BLaER1 treated with 17β-estradiol and CSF1 and Interleukin-3, amounts not matched to agents 10 nM and 100 nM (cell line): Measurements from ENCODE around the gene QSOX1.

Experiments used
- H3K27ac ChIP-seq, 11 experiments: shearing (Covaris generic); formaldehyde crosslinking; 2 replicates each; pipeline ENCODE4 v1.8.1; 2022
- H3K27me3 ChIP-seq, 11 experiments: shearing (Covaris generic); formaldehyde crosslinking; 2 replicates each; pipeline ENCODE4 v1.8.1; 2022
- H3K36me3 ChIP-seq, 11 experiments: shearing (Covaris generic); formaldehyde crosslinking; 2 replicates each; pipeline ENCODE4 v1.8.1; 2022
- H3K4me1 ChIP-seq, 10 experiments: shearing (Covaris generic); formaldehyde crosslinking; 2 replicates each; pipeline ENCODE4 v1.8.1; 2022
- H3K4me2 ChIP-seq, 11 experiments: shearing (Covaris generic); formaldehyde crosslinking; 2 replicates each; pipeline ENCODE4 v1.8.1; 2022
- H3K4me3 ChIP-seq, 10 experiments: shearing (Covaris generic); formaldehyde crosslinking; 2 replicates each; pipeline ENCODE4 v1.8.1; 2022
- H3K9ac ChIP-seq, 11 experiments: shearing (Covaris generic); formaldehyde crosslinking; 2 replicates each; pipeline ENCODE4 v1.8.1; 2022
- H3K9me3 ChIP-seq, 11 experiments: shearing (Covaris generic); formaldehyde crosslinking; replicated peaks in 1 of 11; 2 replicates each; pipeline ENCODE4 v1.8.1; 2022
- H4K20me1 ChIP-seq, 11 experiments: shearing (Covaris generic); formaldehyde crosslinking; 2 replicates each; pipeline ENCODE4 v1.8.1; 2022
- Cebpa-rat ChIP-seq, 11 experiments: shearing (Covaris generic); IDR thresholded peaks; 2 replicates each; pipeline ENCODE4 v1.8.1; 2022

QSOX1 gene

GRCh38 chr1:180171691-180172090 lies 17.0 kb downstream of the QSOX1 start:
- H3K27me3 ChIP-seq: no peaks in the 10 kb centered on the region
- H3K4me1 ChIP-seq: peaks cover 0 to 13% (median 4%) of the 10 kb centered on the region in 10 experiments; a peak in 8 of 20 replicates
- peaks cover 19 to 79% (median 39%) of the 10 kb centered on the region in 11 experiments; a peak in 21 of 22 replicates for H3K36me3 ChIP-seq
- no peak overlapping the region for H3K4me3 ChIP-seq
- H4K20me1 ChIP-seq: peaks cover 0 to 71% (median 13%) of the 10 kb centered on the region in 11 experiments; a peak in 14 of 22 replicates
- TF ChIP-seq Cebpa-rat (IDR thresholded peaks at IDR 0.05): no peak
- H3K9me3 ChIP-seq: no peaks in the 10 kb centered on the region
- no peak overlapping the region for H3K9ac ChIP-seq
- H3K4me2 ChIP-seq: no peak overlapping the region
- H3K27ac ChIP-seq: no peak overlapping the region

GRCh38 chr1:180173451-180173850 lies 18.8 kb downstream of the QSOX1 start:
- Histone ChIP-seq H3K4me3 (no peak overlapping the region), H3K9ac (no peak overlapping the region), H3K36me3 (peaks cover 2 to 64% (median 23%) of the 10 kb centered on the region in 11 experiments; a peak in 18 of 22 replicates), H3K4me2 (peak overlapping the region in 1 of 11 experiments; percentile 7; a peak in 1 of 22 replicates), H3K4me1 (peaks cover 0 to 30% (median 21%) of the 10 kb centered on the region in 10 experiments; a peak in 15 of 20 replicates), H3K27ac (no peak overlapping the region), H4K20me1 (peaks cover 0 to 65% (median 9%) of the 10 kb centered on the region in 11 experiments; a peak in 13 of 22 replicates), H3K9me3 (no peaks in the 10 kb centered on the region), H3K27me3 (no peaks in the 10 kb centered on the region)
- TF ChIP-seq Cebpa-rat (IDR thresholded peaks at IDR 0.05): no peak

- no peak overlapping the region for H3K4me3 ChIP-seq
- TF ChIP-seq Cebpa-rat (IDR thresholded peaks at IDR 0.05): no peak
- H3K4me1 ChIP-seq: peaks cover 0 to 35% (median 24%) of the 10 kb centered on the region in 10 experiments; a peak in 15 of 20 replicates
Observed at GRCh38 chr1:180173952-180174351, 19.3 kb downstream of the QSOX1 start.

GRCh38 chr1:180175291-180175690 lies 20.6 kb downstream of the QSOX1 start:
- Histone ChIP-seq H3K9ac (no peak overlapping the region), H4K20me1 (peaks cover 0 to 54% (median 7%) of the 10 kb centered on the region in 11 experiments; a peak in 12 of 22 replicates), H3K9me3 (no peaks in the 10 kb centered on the region), H3K27ac (no peak overlapping the region), H3K4me3 (no peak overlapping the region), H3K27me3 (no peaks in the 10 kb centered on the region), H3K36me3 (peaks cover 0 to 59% (median 16%) of the 10 kb centered on the region in 11 experiments; a peak in 15 of 22 replicates), H3K4me1 (peaks cover 0 to 39% (median 24%) of the 10 kb centered on the region in 10 experiments; a peak in 15 of 20 replicates), H3K4me2 (no peak overlapping the region)
- no peak for TF ChIP-seq Cebpa-rat (IDR thresholded peaks at IDR 0.05)

More at GRCh38 chr1:180173952-180174351, 19.3 kb downstream of the QSOX1 start:
- no peak overlapping the region for H3K27ac ChIP-seq
- no peaks in the 10 kb centered on the region for H3K9me3 ChIP-seq
- H3K4me2 ChIP-seq: peak overlapping the region in 2 of 11 experiments; percentile 7 to 10; a peak in 2 of 22 replicates
- H3K9ac ChIP-seq: no peak overlapping the region
- peaks cover 0 to 59% (median 19%) of the 10 kb centered on the region in 11 experiments; a peak in 16 of 22 replicates for H3K36me3 ChIP-seq
- H4K20me1 ChIP-seq: peaks cover 0 to 63% (median 12%) of the 10 kb centered on the region in 11 experiments; a peak in 13 of 22 replicates
- H3K27me3 ChIP-seq: no peaks in the 10 kb centered on the region

- Histone ChIP-seq H4K20me1 (peaks cover 0 to 54% (median 7%) of the 10 kb centered on the region in 11 experiments; a peak in 12 of 22 replicates), H3K4me1 (peaks cover 0 to 39% (median 24%) of the 10 kb centered on the region in 10 experiments; a peak in 15 of 20 replicates), H3K36me3 (peaks cover under 1 to 60% (median 16%) of the 10 kb centered on the region in 11 experiments; a peak in 14 of 22 replicates), H3K27me3 (no peaks in the 10 kb centered on the region), H3K4me2 (no peak overlapping the region), H3K9ac (no peak overlapping the region), H3K27ac (no peak overlapping the region), H3K9me3 (no peaks in the 10 kb centered on the region), H3K4me3 (no peak overlapping the region)
- no peak for TF ChIP-seq Cebpa-rat (IDR thresholded peaks at IDR 0.05)
Observed at GRCh38 chr1:180175806-180176205, 21.1 kb downstream of the QSOX1 start.

GRCh38 chr1:180176965-180177364 lies 22.3 kb downstream of the QSOX1 start:
- H3K27ac ChIP-seq: no peak overlapping the region
- peaks cover 0 to 50% (median 7%) of the 10 kb centered on the region in 11 experiments; a peak in 12 of 22 replicates for H4K20me1 ChIP-seq
- peaks cover 2 to 67% (median 20%) of the 10 kb centered on the region in 11 experiments; a peak in 16 of 22 replicates for H3K36me3 ChIP-seq
- H3K4me3 ChIP-seq: no peak overlapping the region
- H3K4me2 ChIP-seq: peak overlapping the region in 4 of 11 experiments; percentile 60 to 91 (median 68); a peak in 7 of 22 replicates
- H3K9ac ChIP-seq: no peak overlapping the region
- no peaks in the 10 kb centered on the region for H3K9me3 ChIP-seq
- peaks cover 0 to 45% (median 25%) of the 10 kb centered on the region in 10 experiments; a peak in 15 of 20 replicates for H3K4me1 ChIP-seq
- H3K27me3 ChIP-seq: no peaks in the 10 kb centered on the region
- TF ChIP-seq Cebpa-rat (IDR thresholded peaks at IDR 0.05): no peak

GRCh38 chr1:180177931-180178330 lies 23.3 kb downstream of the QSOX1 start:
- Histone ChIP-seq H3K9me3 (no peaks in the 10 kb centered on the region), H3K36me3 (peaks cover 6 to 76% (median 30%) of the 10 kb centered on the region in 11 experiments; a peak in 17 of 22 replicates), H3K4me2 (peak overlapping the region in 8 of 11 experiments; percentile 36 to 91 (median 66); a peak in 16 of 22 replicates), H3K4me3 (no peak overlapping the region), H3K27me3 (no peaks in the 10 kb centered on the region), H4K20me1 (peaks cover 0 to 46% (median 7%) of the 10 kb centered on the region in 11 experiments; a peak in 12 of 22 replicates), H3K27ac (no peak overlapping the region), H3K4me1 (peaks cover 0 to 45% (median 25%) of the 10 kb centered on the region in 10 experiments; a peak in 15 of 20 replicates), H3K9ac (peak overlapping the region in 4 of 11 experiments; percentile 1 to 46 (median 18); a peak in 3 of 22 replicates)
- TF ChIP-seq Cebpa-rat (IDR thresholded peaks at IDR 0.05): no peak

GRCh38 chr1:180178511-180179161 lies 24.0 kb downstream of the QSOX1 start:
- H4K20me1 ChIP-seq: peaks cover 0 to 46% (median 7%) of the 10 kb centered on the region in 11 experiments; a peak in 12 of 22 replicates
- H3K4me2 ChIP-seq: peak overlapping the region in 5 of 11 experiments; percentile 60 to 91 (median 69); a peak in 8 of 22 replicates
- no peak for TF ChIP-seq Cebpa-rat (IDR thresholded peaks at IDR 0.05)
- H3K9ac ChIP-seq: no peak overlapping the region; a peak in 1 of 22 replicates
- peaks cover 6 to 80% (median 37%) of the 10 kb centered on the region in 11 experiments; a peak in 17 of 22 replicates for H3K36me3 ChIP-seq
- H3K9me3 ChIP-seq: no peaks in the 10 kb centered on the region
- no peak overlapping the region for H3K27ac ChIP-seq
- H3K27me3 ChIP-seq: no peaks in the 10 kb centered on the region
- H3K4me3 ChIP-seq: no peak overlapping the region
- peaks cover 0 to 44% (median 24%) of the 10 kb centered on the region in 10 experiments; a peak in 15 of 20 replicates for H3K4me1 ChIP-seq
